NCI-H146 treated with DMSO at 0.1 percent for 48 hours (cell line): ENCODE data around the gene CDH12.
"Not testable (repeated sequence)": the region's sequence is repeated elsewhere in the genome, so short reads cannot be mapped to it uniquely, and the experiment has no call there.

Experiments
- DNase-seq: peaks from one replicate; lab custom pipeline; 2025; ENCODE audit not compliant: unreplicated experiment; lab: John Stamatoyannopoulos, UW

The CDH12 gene

DNA sequence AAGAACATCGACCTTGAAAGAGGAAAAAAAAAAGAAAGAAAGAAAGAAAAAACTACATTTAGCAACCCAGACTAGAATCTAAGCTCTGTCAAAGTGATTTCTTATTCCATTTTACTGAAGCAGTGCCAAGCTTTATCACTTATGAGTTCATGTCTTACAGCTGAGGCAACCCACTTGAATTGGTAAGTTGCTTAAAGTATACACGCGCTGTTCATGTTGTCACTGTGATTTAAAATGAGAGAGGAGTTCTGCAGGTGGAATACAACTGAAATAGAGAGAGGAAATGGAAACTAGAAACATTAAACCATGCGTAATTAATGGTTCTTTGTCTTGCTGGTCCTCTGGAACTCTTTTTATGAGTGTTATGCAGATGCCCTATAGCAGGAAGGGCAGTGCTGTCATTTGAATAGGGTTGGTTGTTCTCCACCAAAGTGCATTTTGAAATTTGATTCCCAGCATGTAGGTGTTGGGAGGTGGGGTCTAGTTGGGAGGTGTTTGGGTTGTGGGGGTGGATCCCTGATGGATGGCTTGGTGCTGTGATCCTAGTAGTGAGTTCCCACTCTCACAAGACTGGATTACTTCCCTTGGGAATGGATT, 665.4 kb downstream of the CDH12 start:
- DNase-seq, result not testable (repeated sequence)

GRCh38 chr5:22169226-22169625, 683.9 kb downstream of the CDH12 start:
- not testable (repeated sequence) for DNase-seq

DNA sequence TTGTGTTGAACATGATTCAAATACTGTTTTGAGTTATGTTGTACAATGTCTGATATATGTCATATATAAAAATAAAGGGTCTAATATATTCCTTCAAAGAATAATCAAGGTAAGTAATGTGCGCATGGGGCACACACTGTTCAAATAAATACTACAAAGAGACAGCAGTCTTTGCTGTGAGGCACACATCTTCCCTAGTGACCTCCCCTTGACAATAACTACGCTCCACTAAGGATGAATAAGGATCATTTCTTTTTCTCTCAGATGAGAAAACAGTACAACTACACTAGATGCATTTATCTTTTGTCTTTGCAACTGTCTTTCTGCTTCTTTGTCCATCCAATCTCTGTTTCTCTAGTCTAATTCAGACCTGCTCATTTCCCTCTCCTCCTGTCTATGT, 684.4 kb downstream of the CDH12 start:
- DNase-seq, result not testable (repeated sequence)

DNA sequence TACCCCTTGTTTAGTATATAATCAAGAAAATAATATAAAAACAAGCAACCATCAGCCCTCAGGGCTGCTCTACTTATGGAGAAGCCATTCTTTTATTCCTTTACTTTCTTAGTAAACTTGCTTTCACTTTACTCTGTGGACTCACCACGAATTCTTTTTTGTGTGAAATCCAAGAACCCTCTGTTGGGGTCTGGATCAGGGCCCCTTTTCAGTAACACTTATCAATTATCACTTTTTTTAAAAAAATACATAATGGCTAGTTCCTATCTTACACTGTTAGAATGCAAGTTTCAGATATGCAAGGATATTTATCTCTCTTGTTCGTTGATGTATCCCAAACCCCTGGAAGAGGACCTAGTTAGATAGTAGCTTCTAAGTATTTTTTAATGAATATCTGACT, 687.2 kb downstream of the CDH12 start:
- DNase-seq, result not testable (repeated sequence)

- DNase-seq, result not testable (repeated sequence)
These were observed 688.0 kb downstream of the CDH12 start for GRCh38 chr5:22164910-22165748.

- DNase-seq, result not testable (repeated sequence)
These were observed 696.2 kb downstream of the CDH12 start for GRCh38 chr5:22156953-22157352.

DNA sequence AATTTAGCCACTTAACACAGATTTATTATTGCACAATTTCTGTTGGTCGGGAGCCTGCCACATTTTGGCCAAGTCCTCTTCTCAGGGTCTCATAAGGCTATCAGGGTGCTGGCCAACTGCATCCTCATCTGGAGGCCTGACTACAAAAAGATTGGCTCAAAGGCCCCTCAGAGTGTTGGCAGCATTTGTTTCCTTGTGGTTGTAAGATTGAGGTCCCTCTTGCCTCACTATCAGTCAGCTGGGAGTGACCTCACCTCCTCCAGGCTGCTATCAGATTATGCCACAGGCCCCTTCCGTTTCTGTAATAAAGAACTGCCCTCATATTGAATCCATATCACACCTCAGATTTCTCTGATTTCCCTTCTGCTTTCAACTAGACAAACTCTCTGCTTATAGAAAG, 698.4 kb downstream of the CDH12 start:
- not testable (repeated sequence) for DNase-seq

DNA sequence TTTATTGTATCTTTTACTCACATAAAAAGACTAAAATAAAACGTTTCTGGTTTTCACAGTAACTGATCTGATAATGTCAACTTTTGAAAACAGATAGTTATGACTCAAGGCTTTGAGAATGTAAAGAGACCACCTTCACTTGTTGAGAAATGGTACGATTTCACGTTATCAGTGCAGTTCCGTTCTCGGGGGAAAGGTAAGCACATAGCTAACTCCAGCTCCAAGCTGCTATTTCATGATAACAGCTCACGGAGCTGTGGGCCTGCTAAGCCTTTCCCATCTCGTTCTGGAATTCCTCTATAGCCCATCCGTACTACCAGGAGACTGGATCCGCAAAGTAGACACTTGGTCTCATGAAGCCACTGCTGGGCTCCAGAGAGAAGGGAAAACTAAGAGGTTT, 701.3 kb downstream of the CDH12 start:
- not testable (repeated sequence) for DNase-seq

GRCh38 chr5:22140418-22140817, 712.7 kb downstream of the CDH12 start:
- not testable (repeated sequence) for DNase-seq

GRCh38 chr5:22139662-22140300, 713.4 kb downstream of the CDH12 start:
- DNase-seq, result not testable (repeated sequence)

DNA sequence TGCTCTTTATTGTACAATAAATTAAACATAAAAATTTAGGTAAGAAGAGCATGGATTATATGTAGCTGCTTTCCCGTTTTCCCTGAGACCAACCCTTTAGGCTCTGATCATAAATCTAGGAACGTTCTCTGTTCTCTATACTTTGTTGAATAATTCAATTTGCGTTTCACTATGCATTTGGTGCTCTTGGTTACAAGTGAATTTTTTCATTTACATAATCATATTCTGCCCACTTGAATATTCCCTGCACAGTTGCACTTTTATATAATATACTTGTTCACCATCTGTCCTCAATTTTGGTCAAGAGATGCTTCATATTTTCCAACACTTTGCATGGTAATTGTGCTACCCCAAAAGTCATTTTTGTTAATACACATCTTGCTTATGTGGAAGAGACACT, 741.8 kb downstream of the CDH12 start:
- DNase-seq, result no peak

DNA sequence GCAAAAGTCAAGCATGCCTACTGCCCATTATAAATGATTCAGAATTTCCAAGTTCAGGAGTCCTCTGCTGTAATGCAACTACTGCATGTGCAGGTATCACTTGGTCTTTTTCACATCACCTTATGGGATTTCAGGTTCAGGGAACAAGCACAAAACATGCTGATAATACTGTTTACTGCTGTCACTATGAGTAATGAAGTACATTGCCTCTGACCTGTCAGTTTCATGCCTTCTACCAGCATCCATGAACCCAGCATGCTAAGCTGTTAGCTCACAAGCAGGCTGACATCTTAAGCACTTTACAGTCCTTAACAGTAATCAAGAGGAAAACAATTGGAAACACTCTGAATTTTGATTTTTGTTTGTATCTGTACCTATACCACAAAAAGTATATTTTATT, 743.8 kb downstream of the CDH12 start:
- no peak for DNase-seq

DNA sequence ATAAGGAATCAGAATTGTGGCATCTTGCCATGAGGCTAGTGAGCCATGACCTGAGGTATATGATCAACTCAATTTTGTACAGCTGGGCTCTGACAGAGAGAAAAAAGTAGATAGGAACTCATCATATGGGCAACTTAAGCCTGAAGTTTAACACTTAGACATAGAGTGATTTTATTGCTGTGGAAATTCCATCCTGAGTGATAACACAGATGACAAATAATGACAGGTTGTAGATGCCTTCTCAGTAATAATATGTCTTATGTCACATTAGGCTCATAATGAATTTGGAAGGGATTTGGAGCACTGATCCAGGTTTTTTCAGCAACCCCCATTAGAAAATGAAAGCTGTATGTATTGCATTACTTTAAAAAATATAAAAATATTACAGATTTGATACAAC, 744.6 kb downstream of the CDH12 start:
- DNase-seq, result no peak

- DNase-seq, result no peak
These were observed 750.3 kb downstream of the CDH12 start for GRCh38 chr5:22102823-22103359.

- no peak for DNase-seq
These were observed 764.6 kb downstream of the CDH12 start for GRCh38 chr5:22088517-22088916.

GRCh38 chr5:22079566-22079965, 773.6 kb downstream of the CDH12 start:
- no peak for DNase-seq

DNA sequence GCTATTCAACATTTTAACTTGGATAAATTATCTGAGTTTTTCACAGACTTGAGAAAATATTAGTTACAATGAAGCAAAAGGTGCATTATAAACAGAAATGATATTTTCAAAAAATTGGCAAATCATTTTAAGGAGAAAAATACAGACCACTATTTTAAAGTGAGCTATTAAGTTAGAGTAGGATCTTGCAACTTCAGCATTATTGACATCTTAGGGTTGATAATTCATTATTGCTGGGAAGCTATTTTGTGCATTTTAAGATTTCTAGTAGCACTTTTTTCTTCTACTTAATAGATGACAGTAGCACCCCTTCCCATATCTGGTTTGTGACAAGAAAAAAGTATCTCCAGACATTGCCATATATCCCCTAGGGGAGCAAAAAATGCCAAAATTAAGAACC, 774.1 kb downstream of the CDH12 start:
- no peak for DNase-seq

DNA sequence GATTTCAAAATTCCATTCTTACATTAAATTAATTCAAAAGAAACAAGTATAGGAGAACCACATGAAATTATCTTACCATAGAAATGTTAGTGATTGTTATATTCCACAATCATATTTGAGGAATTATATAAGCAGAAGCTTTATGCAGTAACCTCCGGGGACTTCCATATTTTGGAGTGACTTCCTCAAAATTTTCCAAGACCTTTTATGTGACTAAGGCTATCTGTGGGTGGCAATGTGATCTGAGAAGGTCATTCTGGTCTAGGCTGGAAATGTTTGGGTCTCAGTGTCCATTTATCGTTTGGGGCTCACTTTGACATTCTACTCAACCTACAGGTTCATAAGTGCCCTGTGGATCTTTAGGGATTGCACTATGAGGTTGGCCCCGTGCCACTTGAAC, 776.6 kb downstream of the CDH12 start:
- no peak for DNase-seq

DNA sequence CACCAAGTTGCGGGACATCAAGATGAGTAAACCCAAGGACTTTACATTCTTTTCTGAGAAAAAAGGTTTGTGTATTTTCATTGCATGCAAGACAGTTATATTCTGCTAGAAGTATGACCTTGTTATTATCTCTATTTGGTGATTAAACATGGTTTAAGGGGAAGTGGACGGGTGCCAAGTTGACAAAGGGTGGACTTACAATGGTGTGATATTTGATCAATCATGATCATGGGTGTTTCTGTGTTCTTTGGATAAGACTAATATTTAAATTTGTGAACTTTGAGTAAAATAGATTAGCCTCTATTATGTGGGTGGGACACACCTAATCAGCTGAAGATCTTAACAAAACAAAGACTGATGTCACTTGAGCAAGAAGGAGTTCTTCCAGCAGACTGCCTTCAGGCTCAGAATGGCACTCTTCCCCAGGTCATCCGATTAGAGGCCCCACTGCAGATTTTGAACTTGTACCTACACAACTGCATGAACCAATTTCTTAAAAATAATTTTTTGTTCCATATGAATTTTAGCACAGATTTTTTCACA, 782.9 kb downstream of the CDH12 start:
- peak; percentile 20 for DNase-seq

DNA sequence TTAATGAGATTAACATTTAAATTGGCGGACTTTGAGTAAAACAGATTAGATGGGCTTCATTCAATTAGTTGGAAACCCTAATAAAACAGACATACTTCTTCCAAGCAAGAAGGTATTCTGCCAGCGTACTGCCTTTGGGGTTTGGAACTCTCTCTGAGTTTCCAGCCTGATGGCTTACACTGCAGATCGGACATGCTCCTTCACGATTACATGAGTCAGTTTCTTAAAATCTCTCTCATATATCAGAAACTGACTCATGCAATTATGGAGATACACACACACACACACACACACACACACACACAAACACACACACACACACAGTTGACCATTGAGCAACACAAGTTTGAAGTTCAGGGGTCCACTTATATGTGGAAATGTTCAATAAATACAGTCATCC, 789.4 kb downstream of the CDH12 start:
- DNase-seq, result no peak

GRCh38 chr5:22058620-22059019, 794.5 kb downstream of the CDH12 start:
- DNase-seq, result no peak
